RWPE1 (cell line): ENCODE measurements around the gene NSD1.

Experiments
- CTCF ChIA-PET: fragments of 350-600 bp; sonication (Branson Sonifier 250); formaldehyde crosslinking; extraction: SDS; loops from one replicate; lab custom pipeline; 2021; lab: Yijun Ruan, JAX
- POLR2A ChIA-PET: fragments of 400-600 bp; formaldehyde crosslinking; extraction: SDS; loops from one replicate; lab custom pipeline; 2020; ENCODE audit warnings: antibody characterized with exemption; ENCODE audit not compliant: low non-redundant PET; lab: Yijun Ruan, JAX
- DNase-seq: peaks from one replicate; pipeline ENCODE4 v3.0.0; 2012; ENCODE audit warnings: low spot score
- H3K27ac ChIP-seq: fragments of 450-650 bp; 2 replicates; pipeline ENCODE4 v1.5.1; 2017
- CTCF ChIP-seq: fragments of 450-650 bp; conservative IDR thresholded peaks from 2 replicates; pipeline ENCODE4 v1.5.1; 2017; ENCODE audit warnings: low read depth, mild to moderate bottlenecking

NSD1 gene

DNA sequence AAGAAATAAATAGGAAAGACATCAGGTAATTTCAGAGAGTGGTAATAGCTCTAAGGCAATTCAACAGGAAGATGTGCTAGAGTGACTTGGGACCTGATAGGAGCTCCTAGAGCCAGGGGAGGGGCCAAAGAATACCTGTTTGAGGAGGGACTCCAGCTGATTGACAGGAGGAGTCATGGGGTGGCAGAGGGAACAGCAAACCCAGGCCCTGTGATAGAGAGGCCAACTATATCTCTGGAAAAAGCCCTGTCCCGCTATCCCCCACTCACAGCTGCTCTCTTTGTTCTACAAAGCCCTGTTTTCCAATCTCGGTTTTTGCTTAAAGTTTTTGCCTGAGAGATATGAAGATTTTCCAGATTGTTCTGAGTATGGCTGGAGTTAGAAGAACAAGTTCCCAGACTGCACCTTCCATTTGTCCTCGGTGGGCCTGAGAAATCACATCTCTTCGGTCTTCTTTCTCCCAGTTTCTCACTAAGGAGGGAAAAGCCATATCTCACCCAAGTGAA is 9.0 kb upstream of the NSD1 start:
- CTCF ChIA-PET: interaction anchor here (0.6 kb wide), 1 partner anchor 15 kb away, joined by 3 read pairs; no protein-coding TSS in a partner anchor
- POLR2A ChIA-PET: no interaction called here
- DNase-seq: no peak
- no peak overlapping the region for H3K27ac ChIP-seq
- TF ChIP-seq CTCF: no peak

- POLR2A ChIA-PET: no interaction called here
- TF ChIP-seq CTCF: no peak
- no peak for DNase-seq
- H3K27ac ChIP-seq: no peak overlapping the region
- CTCF ChIA-PET: interaction anchor here (0.7 kb wide), 1 partner anchor 711 kb away, joined by 3 read pairs; no protein-coding TSS in a partner anchor
These were observed 6.8 kb upstream of the NSD1 start for GRCh38 chr5:177126771-177127170.

DNA sequence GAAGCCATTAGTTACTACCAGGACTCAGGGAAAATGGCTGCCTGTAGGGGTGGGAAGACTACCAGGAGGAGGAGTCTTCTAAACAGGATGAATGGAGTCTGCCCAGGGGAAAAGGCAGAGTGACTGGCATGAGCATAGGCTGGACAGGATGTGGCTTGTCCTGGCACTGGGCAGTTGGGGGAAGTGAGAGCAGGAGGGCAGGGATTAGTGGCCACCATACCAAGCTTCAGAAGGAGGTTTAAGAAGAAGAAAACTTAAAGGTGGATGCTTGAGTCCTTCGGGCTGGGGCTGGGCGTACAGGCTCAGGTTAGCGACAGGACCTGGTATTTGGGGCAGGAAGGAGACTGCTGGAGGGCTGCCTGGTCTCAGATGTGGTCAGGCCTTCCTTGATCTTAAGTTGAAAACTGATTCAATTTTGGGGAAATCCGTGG is 5.0 kb upstream of the NSD1 start:
- ChIA-PET POLR2A (no interaction called here), CTCF (interaction anchor here (1.0 kb wide), 2 partner anchors 15 to 142 kb away, joined by 3 read pairs; no protein-coding TSS in a partner anchor)
- no peak for DNase-seq
- no peak overlapping the region for H3K27ac ChIP-seq
- TF ChIP-seq CTCF: no peak

GRCh38 chr5:177130211-177131018 is 3.2 kb upstream of the NSD1 start:
- ChIA-PET CTCF (interaction anchor here (0.7 to 1.0 kb wide), 3 partner anchors 11 to 273 kb away, joined by 3 to 4 read pairs (median 3); no protein-coding TSS in a partner anchor), POLR2A (interaction anchor here (0.6 kb wide), 1 partner anchor 259 kb away, joined by 3 read pairs; no protein-coding TSS in a partner anchor)

DNA sequence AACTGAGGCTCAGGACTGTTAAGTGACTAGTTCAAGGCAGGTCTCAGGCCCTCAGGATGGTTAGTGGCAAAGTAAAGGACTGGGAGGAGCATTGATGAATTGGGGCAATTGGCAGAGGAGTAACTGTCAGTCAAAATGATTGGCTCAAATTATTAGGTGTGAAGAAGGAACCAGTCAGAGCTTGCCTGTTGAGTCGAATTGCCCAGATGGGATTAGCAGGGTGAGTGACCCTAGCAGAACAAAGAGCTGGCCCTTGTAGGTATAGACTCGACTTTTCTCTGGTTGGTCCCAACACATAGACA is 2.6 kb upstream of the NSD1 start:
- CTCF ChIA-PET: interaction anchor here (0.5 to 1.5 kb wide), 5 partner anchors 12 to 273 kb away, joined by 3 to 4 read pairs (median 3); no protein-coding TSS in a partner anchor
- DNase-seq: no peak
- POLR2A ChIA-PET: interaction anchor here (0.6 kb wide), 1 partner anchor 259 kb away, joined by 3 read pairs; no protein-coding TSS in a partner anchor
- H3K27ac ChIP-seq: peak overlapping the region; percentile 53
- TF ChIP-seq CTCF: no peak

More at GRCh38 chr5:177130211-177131018, 3.2 kb upstream of the NSD1 start:
- no peak for DNase-seq
- no peak for TF ChIP-seq CTCF
- H3K27ac ChIP-seq: peak overlapping the region; percentile 53

- DNase-seq: no peak
- no peak for TF ChIP-seq CTCF
- ChIA-PET CTCF (interaction anchor here (0.5 to 1.5 kb wide), 3 partner anchors 18 to 178 kb away, joined by 3 to 4 read pairs (median 3); no protein-coding TSS in a partner anchor), POLR2A (no interaction called here)
- peak overlapping the region; percentile 53 for H3K27ac ChIP-seq
These were observed 2.0 kb upstream of the NSD1 start for GRCh38 chr5:177131352-177132135.
